ENCODE data around the gene ETV3L.
"Not testable (repeated sequence)": the region's sequence is repeated elsewhere in the genome, so short reads cannot be mapped to it uniquely, and the experiment has no call there.

The ETV3L gene

DNA sequence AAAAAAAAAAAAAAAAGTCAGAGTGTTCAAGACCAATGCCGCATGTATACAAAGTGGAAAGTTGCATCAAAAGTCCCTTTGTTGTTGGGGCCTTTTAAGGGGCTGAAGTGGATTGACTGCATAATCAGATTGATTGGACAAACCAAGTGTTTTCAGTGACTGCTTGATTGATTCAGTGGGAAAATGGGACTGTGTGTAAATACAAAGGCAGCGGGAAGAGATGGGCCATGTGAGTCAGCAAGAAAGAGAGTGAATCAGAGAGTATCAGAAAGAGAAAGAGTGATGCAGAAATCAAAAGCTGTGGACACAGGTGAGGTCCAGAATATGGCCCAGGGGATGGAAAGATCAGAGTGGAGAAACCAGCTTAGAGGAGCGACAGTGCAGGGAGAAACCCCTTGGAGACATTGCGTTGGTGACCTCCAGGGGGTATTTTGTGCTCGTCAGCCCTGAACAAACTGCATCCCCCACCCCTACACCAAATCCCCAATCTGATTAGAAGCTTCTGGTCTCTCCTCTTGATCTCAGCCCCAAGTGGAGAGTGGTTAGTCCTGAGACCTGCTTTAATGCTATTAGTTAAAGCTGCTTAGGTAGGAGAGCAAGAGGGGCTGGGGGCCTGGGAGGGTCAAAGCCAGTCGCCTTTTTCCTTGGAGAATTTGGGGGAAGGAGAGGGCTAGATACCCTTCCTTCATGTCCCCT, 5.1 kb upstream of the ETV3L start:
- no peak for DNase-seq

DNA sequence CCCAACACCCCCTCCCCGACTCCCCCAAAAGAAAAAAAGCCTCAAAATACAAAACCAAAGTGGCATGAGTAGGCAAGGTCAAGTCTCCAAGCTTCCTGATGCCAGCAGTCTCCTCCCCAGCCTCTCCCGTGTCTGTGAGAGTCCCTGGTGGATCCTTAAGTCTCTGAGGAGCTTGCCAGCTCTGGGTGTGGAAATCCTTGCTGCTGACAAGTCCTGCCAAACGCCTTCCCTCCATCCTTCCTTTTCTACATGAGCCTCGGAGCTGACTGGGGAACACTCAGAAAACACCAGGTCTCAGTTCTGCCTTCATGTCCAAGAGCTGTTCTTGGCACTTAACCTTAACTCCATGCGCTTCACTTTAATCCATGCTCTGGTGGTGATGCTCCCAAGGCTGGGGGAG, 3.7 kb upstream of the ETV3L start:
- DNase-seq: no peak

DNA sequence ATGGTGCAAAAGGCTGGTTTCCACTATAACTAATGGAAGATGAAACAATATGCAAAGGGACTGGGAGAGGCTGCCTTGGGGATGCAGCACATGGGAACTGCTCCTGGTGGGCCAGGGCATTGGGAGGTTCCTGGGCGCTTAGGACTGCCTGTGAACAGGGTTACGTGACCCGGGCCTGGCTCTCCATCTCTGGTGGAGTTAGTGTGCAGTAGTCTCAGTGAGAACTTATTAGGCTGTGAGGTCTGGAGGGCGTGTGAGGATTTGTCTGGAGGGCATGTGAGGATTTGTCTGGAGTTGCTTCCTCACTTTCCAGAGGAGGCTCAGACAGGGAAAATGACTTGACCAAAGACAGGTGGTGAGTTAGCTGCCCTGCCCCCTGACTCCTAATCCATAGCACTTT, 1.5 kb upstream of the ETV3L start:
- no peak for DNase-seq

GRCh38 chr1:157098987-157099632, 498 bp downstream of the ETV3L start:
- DNase-seq: not testable (repeated sequence)

GRCh38 chr1:157098519-157098918, 1.1 kb downstream of the ETV3L start:
- DNase-seq: no peak

DNA sequence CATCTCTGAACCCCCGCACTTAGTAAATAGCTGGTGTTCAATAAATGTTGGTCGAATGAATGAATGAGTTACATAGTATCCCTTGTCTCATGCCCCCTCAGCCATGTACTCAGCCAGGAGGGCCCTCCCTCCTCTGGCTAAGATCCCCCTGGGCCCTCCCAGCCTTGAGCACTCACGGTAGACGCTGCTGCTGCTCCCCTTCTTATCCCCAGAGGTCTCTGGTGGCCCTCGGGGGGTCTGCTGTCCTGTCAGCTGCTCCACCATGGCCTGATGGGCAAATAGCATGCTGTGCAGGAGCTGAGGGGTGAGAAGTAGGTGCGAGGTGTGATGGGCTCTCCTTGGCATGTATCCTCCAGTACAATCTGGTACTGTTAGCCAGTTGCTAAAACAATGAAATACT, 1.9 kb downstream of the ETV3L start:
- no peak for DNase-seq

DNA sequence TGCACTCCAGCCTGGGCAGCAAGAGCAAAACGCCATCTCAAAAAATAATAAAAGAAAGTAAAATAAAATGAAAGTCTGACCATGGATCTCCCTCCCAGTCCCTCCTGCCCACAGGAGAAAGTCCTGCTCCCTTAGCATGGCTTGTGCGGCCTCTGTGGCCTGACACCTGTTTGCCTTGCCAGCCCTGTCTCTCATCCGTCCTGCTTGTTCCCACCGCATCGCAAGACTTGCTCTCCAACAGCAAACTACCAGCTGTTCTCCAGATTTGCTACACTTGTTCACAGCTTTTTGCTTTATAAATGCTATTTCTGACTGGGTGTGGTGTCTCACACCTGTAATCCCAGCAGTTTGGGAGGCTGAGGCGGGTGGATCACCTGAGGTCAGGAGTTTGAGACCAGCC, 2.7 kb downstream of the ETV3L start:
- no peak for DNase-seq

GRCh38 chr1:157095551-157095950, 4.1 kb downstream of the ETV3L start:
- DNase-seq: no peak

GRCh38 chr1:157095091-157095490, 4.5 kb downstream of the ETV3L start:
- no peak for DNase-seq

DNA sequence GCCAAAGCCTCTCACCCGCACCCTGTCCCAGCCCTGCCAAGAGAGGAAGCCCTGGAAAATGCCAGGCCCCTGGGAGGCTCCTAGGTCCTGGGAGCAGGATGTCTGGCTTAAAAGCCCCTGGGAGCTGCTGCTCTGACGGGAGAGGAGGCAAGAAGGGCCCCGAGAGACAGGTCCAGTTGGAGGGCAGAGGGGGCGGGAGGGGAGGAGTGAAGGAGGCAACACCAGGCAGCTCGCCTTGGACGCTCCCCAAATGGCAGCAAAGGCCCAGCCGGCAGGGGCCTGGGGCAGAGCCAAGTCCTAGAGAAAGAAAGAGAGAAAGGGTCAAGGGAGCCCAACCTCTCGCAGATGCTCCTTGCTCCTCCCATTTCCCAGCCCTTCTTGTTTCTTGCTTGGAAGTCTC, 6.8 kb downstream of the ETV3L start:
- no peak for DNase-seq

GRCh38 chr1:157091668-157092273, 7.8 kb downstream of the ETV3L start:
- DNase-seq: no peak

- DNase-seq: no peak
Measured at GRCh38 chr1:157091186-157091585, 8.4 kb downstream of the ETV3L start.

- DNase-seq: no peak
Measured at GRCh38 chr1:157090771-157091170, 8.8 kb downstream of the ETV3L start.

- peak; percentile 85 for DNase-seq
Measured at GRCh38 chr1:157090196-157090647, 9.4 kb downstream of the ETV3L start.

- DNase-seq: no peak
Measured at GRCh38 chr1:157089789-157090188, 9.8 kb downstream of the ETV3L start.

GRCh38 chr1:157088607-157089006, 11.0 kb downstream of the ETV3L start:
- no peak for DNase-seq

DNA sequence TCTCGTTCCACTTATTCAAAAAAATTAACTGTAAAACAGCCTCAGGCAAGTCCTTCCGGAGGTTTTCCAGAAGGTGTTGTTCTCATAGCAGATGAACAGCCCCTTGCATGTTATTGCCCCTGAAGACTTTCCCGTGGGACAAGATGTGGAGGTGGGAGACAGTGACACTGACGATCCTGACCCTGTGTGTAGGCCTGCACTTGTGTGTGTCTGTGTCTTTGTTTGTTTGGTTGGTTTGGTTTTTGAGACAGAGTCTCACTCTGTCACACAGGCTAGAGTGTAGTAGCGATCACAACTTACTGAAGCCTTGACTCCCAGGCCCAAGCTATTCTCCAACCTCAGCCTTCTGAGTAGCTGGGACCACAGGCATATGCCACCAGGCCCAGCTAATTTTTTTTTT, 12.6 kb downstream of the ETV3L start:
- DNase-seq: no peak

DNA sequence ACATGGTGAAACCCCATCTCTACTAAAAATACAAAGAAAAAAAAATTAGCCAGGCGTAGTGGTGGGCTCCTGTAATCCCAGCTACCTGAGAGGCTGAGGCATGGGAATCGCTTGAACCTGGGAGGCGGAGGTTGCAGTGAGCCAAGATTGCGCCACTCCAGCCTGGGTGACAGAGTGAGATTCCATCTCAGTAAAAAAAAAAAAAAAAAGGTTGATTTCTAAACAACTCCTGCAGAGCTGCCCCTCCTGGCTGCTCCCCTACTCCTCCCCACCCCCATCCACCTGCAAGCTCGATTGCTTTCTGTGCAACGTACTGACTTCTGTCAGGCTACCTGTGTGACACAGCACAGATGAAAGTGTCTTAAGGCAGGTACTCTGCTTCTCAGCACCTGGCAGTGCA, 13.3 kb downstream of the ETV3L start:
- DNase-seq: no peak

DNA sequence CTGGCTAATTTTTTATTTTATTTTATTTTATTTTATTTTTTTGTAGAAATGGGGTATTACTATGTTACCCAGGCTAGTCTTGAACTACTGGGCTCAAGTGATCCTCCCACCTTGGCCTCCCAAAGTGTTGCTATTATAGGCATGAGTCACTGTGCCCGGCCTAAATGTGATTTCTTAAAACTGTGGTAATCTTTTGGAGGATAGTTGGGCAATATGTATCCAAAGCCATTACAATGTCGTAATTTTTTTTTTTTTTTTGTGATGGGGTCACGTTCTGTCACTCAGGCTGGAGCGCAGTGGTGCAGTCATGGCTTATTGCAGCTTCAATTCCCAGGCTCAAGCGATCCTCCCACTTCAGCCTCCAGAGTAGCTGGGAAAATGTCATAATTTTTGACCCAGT, 14.2 kb downstream of the ETV3L start:
- peak; percentile 84 for DNase-seq

DNA sequence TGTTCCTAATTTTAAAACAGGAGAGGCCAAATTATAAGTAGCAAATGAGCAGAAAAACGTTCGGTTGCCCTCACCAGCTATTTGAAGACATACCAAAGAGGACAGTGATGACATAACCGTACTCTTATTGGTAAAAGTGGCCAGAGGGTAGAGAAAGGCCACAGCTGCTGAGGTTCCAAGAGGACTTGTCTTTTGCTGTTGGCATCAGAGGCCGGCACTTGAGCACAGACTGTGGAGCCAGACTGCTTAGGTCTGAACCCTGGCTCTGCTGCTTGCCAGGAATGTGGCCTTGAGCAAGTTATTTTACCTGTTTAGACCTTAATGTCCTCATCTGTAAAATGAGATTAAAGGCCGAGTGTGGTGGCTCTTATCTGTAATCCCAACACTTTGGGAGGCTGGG, 14.9 kb downstream of the ETV3L start:
- no peak for DNase-seq

- no peak for DNase-seq
Measured at GRCh38 chr1:157081707-157082106, 17.9 kb downstream of the ETV3L start.

- DNase-seq: no peak
Measured at GRCh38 chr1:157080714-157081113, 18.9 kb downstream of the ETV3L start.

- no peak for DNase-seq
Measured at GRCh38 chr1:157077394-157077793, 22.2 kb downstream of the ETV3L start.

GRCh38 chr1:157073944-157074685, 25.5 kb downstream of the ETV3L start:
- peak; percentile 74 for DNase-seq
